GM21717 (cell line): ENCODE measurements around the gene DEPDC5.

Experiments used
- ATAC-seq: cut with Tn5 transposase; IDR thresholded peaks from one replicate; pipeline ENCODE4 v1.9.1; 2021; ENCODE audit warnings: mild to moderate bottlenecking, moderate library complexity; ENCODE audit not compliant: unreplicated experiment

Gene DEPDC5

DNA sequence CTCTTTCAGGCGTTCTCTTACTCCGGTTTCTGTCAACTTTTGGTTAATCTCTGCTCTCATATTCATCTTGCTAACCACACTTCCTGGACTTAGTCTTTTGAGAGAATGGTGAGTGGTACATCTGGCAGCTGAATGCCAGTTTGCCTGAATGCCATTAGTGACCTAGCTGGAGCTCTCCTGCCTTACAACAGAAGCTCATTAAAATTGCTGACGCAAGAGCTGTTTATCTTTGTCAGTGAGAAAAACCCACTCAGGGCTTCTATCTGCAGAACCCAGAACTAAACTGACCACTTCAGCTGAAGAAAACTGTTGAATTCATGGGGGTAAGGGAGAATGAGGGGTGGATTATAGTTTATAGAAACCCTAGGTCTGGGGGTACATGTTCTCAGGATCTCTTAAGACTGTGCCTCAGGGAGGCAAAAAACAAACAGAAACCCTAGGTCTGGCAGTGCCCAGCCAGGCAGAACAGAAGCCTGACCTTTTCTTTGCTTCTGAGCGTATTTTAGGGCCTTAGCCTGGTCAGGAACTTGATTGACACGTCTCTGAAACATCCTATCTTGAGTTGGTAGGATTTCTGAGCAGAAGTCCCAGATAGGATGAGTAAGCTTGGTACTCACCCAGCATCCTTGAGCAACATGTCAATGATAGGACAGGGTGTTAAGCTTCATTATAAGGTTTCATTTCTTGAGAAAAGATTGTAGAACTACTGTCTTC is 137.7 kb downstream of the DEPDC5 start:
- no peak for ATAC-seq

DNA sequence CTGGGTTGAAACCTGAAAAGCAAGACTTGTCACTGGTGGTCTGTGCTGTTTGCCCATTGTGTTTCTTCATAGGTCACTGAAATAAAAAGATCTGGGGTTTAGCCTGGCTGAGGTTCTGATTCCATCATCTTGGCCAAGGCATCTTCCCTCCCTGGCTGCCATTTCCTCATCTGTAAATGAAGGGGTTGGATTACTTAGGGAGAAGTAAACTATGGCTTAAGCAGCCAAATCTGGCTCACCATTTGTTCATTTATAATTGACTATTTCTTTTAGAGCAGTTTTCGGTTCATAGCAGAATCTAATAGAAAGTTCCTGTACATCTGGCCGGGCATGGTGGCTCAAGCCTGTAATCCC is 138.2 kb downstream of the DEPDC5 start:
- ATAC-seq = no peak

DNA sequence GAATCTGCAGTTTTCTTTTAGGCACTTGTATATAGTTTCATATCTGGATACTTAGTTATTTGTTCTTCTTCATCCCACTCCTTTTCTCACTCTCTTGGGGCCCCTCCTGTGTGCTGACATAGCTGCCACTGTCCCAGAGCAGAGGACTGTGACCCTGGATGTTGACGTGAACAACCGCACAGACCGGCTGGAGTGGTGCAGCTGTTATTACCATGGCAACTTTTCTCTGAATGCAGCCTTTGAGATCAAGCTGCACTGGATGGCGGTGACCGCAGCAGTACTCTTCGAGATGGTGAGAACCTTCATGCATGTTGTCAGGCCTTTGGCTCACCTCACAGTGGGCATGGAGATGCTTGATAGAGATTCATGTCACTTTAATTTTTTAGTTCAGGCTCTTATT is 139.6 kb downstream of the DEPDC5 start:
- no peak for ATAC-seq

DNA sequence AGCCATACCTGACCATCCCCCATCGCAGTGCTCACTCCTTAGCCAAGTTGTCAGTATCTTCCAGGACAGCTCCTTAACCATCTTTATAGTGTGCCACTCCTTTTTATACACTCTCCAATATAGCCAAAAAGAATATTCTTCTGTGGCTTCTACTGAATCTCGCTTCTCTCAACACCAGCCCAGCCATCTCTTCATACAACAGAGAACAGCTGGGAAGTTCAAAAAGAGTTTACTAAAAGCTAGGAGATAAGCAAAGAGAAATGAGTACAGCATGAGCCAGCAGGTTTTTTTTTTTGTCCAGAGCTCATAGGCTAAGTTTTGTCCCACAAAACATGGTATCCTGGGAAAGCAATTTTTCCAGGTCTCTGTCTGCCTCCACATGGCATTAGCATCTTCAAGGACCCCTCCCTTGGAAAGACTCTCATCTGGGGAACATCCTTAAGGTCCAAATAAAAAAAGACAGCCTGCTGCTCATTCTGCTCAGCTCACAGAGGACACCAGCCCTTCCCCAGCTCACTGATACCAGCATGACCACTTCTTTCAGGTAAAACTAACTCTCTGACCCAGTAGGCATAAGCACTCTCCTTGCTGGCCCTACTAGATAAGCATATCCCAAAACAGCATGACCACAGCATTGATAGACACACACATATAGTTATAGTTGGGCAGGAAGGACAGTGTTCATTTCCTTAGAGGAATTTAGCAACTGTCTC is 141.7 kb downstream of the DEPDC5 start:
- no peak for ATAC-seq

DNA sequence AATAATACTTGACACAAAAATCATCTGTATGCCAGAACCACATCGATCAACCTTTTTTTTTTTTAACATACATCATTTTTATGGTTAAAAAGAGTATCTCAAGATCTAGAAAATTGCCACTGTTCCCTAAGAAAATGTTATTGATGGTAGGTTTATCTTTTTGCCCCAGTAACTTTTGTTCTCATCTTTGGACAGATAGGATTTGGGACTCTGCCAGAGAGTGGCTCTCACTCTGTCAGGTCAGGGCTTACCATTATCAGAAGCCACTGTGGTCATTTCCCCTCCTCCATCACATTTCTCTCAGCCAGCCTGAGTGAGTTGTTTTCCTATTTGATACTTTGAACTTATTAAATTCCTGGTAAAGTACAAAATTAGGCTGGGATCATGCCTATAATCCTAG is 142.7 kb downstream of the DEPDC5 start:
- ATAC-seq = no peak

DNA sequence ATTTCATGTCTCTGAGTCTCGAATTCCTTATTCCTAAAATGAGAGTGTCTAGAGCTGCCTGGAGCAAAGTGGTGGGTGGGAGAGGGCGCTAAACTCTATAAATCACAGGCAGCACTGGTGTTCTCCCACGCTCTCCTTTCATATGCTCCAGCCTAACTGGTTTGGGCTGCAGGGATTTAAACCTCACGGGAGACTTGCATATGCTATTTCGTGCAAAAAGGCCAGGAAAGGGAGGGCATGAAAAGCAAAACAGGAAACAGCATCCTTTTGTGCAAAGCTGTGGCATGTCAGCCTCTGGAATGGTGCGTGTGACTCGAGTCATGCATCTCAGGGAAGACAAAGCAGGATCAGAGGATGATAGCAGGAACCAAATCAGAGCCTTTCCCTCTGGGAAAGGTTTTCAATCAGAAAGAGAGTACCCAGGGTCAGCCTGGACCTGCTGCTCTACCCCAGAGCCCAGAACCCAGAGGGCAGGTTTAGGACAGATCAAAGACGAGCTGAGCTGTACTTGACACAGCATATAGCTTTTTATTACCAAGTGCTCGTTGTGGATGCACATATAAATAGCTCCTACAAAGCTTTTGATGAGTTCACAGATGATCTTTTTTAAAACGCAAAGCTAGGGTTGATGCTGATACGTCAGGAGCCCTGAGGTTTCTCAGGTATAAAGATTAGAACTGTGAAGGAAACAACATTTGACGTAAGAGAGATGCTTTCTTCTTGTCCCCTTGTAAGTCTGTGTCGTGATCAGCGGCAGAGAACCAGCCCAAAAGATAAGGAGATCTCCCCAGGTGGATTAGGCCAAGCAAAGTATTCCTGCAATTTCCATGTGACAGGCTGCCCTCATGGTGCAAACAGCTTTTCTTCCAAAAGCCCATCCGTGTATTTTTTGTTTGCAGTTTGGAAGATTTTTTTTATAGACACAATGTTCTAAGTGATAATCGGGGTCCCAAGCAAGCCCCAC is 144.3 kb downstream of the DEPDC5 start:
- ATAC-seq = no peak

DNA sequence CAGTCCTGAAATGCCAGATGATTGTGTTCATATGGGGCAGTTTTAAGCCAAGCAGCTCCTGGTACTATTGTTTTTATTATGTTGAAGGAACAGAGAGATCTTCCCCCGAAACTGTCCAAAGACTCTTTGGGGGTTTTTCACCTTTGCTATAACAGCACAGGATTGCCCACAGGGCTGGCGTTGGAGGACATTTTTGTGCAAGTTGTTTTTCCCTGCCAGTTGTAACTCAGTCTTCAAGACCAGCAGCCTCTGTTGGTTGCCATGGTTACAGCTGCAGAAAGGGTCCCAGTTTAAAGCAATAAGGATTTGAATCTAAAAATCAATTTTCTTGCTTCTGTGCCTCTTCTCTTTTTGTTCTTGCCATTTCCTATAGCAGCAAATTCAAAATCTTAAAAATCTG is 145.1 kb downstream of the DEPDC5 start:
- ATAC-seq = no peak

DNA sequence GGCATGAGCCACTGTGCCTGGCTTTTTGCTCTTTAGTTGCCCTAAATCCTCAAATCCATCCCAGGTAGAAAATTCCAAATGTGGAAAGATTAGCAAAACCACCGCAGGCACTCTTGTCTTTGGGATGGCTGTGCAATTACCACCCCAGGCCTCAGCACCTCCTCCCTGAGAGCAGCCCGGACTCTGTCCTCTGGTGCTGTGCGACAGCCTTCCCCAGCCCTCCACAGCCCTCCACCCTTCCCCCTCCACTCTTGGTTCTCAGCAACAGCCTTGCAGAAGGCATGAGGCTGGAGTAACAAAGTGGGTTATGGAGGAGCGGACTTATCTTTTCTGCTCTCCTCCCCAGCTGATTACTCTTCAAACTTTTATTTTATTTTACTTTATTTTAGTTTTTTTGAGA is 145.8 kb downstream of the DEPDC5 start:
- ATAC-seq = no peak

DNA sequence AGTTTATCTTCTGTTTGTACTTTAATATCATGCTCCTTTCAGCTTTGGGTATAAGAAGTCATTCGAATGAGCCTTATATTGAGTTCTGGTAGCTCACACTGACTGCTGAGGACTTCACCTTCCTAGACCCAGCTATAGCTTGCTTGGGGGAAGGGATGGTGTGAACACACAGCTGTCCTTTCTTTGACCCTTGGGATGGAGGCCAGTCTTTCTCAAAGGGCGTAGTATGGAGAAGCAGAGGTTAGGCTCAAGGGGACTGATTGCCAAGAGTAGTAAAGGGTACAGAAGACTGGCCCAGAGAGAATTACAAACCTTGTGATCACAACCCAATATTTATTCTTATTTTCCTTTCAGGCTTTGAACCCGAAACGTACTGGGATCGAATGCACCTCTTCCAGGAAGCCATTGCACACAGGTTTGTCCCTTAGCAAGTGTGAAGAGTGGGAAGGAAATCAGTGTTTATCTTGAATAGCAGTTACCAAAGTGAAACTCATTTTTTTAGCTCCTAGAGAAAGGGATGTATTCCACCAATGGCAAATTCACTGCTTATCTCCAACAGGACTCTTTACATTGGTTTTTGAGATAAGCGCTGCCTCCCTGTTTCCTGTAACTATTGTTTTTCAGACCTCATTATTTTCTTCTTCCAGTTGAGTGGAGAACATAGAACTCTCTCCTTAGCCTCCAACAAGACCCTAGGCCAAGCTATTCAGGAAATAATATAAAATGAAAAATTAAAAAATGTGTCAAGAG is 147.7 kb downstream of the DEPDC5 start:
- ATAC-seq = no peak

DNA sequence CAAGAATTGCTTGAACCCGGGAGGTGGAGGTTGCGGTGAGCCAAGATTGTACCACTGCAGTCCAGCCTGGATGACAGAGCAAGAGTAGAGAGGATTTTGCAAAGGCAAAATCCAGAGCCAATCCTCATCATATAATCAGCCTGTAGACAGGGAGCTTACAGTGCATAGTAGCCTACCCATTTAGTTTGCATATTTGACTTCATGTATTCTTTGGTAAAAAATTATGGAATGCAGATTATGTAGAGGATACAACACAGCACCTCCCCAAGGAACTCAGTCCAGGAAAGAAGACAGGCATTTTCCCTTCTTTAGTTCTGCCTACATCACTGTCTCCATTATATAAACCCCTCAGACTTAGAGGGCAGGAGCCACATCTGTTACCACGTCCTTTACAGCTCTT is 150.8 kb downstream of the DEPDC5 start:
- no peak for ATAC-seq

DNA sequence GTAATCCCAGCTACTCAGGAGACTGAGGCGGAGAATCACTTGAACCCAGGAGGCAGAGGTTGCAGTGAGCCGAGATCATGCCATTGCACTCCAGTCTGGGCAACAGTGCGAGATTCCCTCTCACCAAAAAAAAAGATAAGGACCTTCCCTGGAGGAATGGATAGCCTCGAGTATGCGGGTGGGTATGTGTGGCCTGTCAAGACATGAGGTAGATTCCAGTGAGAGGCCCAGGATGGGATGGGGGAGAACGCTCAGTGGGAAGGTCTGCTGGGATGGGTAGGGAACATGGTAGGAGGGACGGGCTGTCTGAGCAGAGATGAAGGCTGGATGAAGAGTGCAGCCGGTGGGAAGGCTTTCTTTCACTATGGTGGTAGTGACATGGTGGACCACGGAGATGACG is 151.5 kb downstream of the DEPDC5 start:
- ATAC-seq = no peak

DNA sequence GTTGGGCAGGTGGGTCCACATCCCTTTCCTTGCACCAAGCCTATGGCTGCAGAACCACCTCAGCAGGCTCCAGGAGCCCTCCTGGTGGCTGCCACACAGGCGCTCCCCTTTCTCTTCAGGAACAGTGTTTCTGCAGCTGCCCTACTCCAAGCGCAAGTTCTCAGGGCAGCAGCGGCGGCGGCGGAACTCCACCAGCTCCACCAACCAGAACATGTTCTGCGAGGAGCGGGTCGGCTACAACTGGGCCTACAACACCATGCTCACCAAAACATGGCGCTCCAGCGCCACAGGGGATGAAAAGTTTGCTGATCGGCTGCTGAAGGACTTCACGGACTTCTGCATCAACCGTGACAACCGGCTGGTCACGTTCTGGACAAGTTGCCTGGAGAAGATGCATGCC is 152.3 kb downstream of the DEPDC5 start:
- ATAC-seq = no peak

DNA sequence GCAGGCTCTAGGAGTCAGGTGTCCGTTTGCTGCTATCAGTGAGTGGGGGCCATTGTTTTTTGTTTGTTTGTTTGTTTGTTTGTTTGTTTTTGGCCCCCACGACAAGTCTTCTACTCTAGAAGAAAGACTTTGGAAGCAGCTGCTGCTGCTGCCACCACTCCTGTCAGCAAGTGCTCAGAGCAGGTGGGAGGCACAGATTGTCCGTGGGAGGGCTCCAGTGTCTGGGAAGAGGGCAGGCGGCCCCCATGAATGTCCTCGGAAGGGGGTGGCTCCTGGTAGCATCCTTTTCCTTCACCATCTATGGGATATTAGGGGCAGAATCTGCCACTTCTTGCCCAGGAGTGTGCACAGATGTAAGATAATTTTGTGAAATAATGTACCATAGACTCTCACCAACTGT is 152.8 kb downstream of the DEPDC5 start:
- ATAC-seq = no peak

DNA sequence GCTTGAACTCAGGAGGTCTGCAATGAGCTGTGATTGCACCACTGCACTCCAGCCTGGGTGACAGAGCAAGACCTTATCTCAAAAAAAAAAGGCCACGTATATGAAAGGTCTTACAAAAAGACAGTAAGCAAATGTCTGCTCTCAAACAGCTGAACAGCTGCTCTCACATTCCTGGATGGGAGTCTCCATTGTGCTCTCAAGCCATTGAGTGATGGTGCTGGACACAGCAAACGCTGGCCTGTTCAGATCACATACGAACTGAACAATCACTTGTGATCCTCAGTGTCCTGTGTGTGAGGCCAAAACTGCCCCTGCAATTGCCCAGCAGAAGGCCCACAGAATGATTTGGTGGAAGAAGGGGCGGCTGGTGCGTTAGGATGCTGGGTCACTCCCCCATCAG is 156.2 kb downstream of the DEPDC5 start:
- no peak for ATAC-seq

DNA sequence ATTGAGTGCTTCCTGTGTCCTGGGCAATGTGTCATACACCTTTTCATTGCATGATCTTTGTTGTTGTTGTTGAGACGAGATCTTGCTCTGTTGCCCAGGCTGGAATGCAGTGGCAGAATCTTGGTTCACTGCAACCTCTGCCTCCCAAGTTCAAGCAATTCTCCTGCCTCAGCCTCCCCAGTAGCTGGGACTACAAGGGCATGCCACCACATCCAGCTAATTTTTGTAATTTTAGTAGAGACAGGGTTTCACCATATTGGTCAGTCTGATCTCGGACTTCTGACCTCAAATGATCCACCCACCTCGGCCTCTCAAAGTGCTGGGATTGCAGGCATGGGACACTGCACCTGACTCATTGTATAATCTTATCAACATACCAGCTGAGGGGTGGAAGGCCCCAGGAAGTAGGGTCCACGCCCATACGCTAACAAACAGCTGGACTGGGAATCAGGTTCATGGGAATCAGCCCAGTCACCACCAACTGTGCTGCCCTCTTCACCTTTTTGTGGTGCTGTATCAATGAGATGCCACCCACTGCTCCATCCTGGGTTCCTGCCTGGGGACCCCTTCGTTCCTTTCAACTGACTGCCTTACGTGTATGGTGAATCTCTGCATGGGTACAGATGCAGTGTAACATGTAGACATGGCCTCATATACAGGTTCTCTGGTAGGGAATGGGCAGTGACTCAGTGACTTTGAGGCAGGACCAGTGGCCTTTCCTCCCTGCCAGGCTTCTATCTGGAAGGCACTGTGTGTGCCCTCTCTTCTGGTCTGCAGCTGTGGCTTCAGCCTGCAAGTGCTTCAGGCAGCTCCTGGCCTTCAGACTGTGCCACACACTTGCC is 158.0 kb downstream of the DEPDC5 start:
- ATAC-seq = no peak

DNA sequence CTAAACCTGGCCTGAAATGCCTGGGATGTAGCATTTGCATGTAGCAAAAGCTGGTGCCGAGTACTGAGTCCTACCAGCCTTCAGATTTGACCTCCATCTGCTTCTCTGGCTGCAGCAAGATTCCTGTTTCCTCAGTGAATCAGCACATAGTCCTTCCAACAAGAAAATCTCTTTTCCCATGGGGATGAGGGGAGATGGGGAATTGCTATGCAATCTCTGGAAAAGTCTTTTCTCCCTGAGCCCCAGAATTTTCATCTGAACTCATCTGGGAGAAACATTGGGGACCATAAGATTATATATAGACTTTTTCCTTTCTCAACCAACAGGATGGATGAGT is 158.6 kb downstream of the DEPDC5 start:
- no peak for ATAC-seq

DNA sequence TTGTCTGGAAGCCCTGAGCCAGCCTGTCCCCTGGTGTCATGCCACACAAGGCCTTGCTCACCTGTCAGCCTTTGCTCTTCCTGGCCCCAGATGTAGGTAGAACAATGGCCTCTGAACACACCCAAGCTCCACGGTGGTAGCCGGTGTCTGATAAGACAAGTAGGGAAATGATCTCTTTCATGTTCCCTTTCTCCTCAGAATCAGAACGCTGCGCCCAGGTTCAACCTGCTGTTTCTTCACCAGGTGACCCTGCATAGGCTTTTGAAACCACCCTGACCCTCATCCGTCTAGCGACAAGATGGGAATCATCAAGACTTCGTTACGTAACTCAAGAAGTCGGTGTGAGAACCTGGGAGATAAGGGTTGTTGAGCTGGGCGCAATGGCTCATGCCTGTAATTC is 161.8 kb downstream of the DEPDC5 start:
- ATAC-seq = no peak

DNA sequence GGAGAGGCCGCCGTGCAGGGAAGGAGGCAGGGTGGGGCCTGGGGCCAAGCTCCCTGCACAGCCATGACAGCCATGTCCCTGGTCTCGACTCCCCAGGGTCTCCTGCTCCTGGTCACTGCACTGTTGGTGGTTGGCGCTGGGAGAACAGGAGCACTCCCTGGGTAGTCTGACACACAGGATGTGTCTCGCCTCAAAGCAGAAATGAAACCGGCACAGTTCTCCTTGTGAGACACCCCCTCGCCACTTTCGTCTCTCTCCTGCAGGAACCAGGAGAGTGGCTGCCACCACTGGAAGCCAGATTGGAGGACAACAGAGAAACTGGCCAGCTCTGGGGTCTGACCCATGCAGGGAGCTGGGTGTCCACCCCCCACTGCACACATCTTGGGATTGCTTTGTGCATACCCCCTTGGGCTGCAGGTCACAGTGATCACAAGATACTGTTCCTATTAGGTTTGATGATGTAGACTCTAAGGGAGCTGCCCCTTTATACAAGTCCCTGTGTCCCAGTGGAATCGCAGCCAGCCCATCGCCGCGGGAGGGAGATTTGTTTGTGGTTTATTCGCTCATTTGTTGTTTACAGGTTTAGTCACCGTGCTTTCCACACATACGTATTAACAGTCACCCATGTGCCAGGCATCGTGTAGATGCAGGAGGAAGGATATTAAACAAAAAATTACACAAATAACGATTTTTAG is 163.6 kb downstream of the DEPDC5 start:
- ATAC-seq = peak; percentile 59

DNA sequence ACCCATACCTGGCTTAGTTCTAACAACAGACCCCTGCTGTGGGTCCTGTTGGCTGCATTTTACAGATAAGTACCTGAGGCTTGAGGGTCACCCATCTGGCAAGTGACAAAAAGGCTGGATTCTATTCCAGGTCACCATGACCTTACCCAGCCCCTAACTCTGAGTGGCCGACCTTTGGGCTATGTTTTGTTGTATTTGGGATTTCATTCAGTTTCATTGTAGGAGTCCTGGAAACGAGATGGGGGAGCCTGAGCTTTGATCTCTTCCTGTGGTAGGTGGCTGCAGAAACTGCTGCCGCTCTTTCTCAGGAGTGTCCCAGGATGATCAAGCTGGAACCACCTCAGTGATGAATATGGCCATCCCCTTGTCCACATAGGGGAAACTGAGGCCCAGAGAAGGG is 165.9 kb downstream of the DEPDC5 start:
- ATAC-seq = no peak

DNA sequence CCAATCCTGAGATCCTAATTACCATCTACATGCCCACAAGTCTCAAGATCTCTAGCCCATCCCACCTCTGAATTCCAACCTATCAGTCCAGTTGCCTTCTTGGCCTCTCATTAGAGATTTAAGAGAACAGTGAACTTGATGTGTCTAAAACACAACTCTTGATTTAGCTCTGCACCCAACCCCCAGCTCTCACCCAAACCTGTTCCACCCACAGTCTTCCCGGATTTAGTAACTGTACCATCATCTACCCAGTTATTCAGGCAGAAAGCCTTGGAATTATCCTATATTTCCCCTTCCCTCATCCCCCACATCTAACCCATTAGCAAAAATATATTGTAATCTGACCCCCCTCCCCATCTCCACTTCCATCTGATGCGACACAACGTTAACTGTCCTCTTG is 166.5 kb downstream of the DEPDC5 start:
- ATAC-seq = no peak
